ENCODE data around the gene PLEKHA1.
A peak's percentile ranks its signal among the peaks of the same experiment; 100 is the strongest.

The PLEKHA1 gene

GRCh38 chr10:122424059-122424458 lies 49.6 kb downstream of the PLEKHA1 start:
- no peak overlapping the region for H3K9ac ChIP-seq (ENCODE audit: low read depth, low read length)
- H3K4me2 ChIP-seq (ENCODE audit: insufficient read depth, low read length), result no peak overlapping the region
- H4K20me1 ChIP-seq (ENCODE audit: insufficient read depth, low read length), result no peaks in the 10 kb centered on the region; the same call in 1 of the 2 replicates
- H3K27me3 ChIP-seq (ENCODE audit: insufficient read depth, low read length, poor library complexity), result no peaks in the 10 kb centered on the region
- H3K27ac ChIP-seq (ENCODE audit: low read length), result no peak overlapping the region
- no peaks in the 10 kb centered on the region for H3K4me1 ChIP-seq (ENCODE audit: insufficient read depth, low read length)
- no peak overlapping the region for H3K4me3 ChIP-seq (ENCODE audit: low read depth in 1 of 2, low read length in 2 of 2)
- H3K9me3 ChIP-seq (ENCODE audit: insufficient read depth, low read length, severe bottlenecking), result no peaks in the 10 kb centered on the region
- H2AFZ ChIP-seq (ENCODE audit: low read depth, low read length), result no peak overlapping the region
- no peaks in the 10 kb centered on the region for H3K79me2 ChIP-seq (ENCODE audit: insufficient read depth, low read length)
- no peak for DNase-seq
- ATAC-seq (ENCODE audit: insufficient read depth, low read depth), result no peak
- no peak for TF ChIP-seq EZH2 (IDR thresholded peaks at IDR 0.05; ENCODE audit: borderline replicate concordance, low read depth, low read length, severe bottlenecking)
- peaks cover 29% of the 10 kb centered on the region for H3K36me3 ChIP-seq (ENCODE audit: insufficient read depth, low read length)

GRCh38 chr10:122426829-122427228 lies 52.3 kb downstream of the PLEKHA1 start:
- no peaks in the 10 kb centered on the region for H3K79me2 ChIP-seq (ENCODE audit: insufficient read depth, low read length)
- ATAC-seq (ENCODE audit: insufficient read depth, low read depth) (no peak), DNase-seq (no peak)
- TF ChIP-seq CTCF (IDR thresholded peaks at IDR 0.05; ENCODE audit: borderline replicate concordance, extremely low read depth, low read length, poor library complexity, severe bottlenecking) (no peak), EZH2 (IDR thresholded peaks at IDR 0.05; ENCODE audit: borderline replicate concordance, low read depth, low read length, severe bottlenecking) (no peak)
- no peak overlapping the region for H2AFZ ChIP-seq (ENCODE audit: low read depth, low read length)
- no peaks in the 10 kb centered on the region for H3K9me3 ChIP-seq (ENCODE audit: insufficient read depth, low read length, severe bottlenecking)
- H3K27me3 ChIP-seq (ENCODE audit: insufficient read depth, low read length, poor library complexity), result no peaks in the 10 kb centered on the region
- H4K20me1 ChIP-seq (ENCODE audit: insufficient read depth, low read length), result no peaks in the 10 kb centered on the region; the same call in 1 of the 2 replicates
- H3K27ac ChIP-seq (ENCODE audit: low read length), result no peak overlapping the region
- no peak overlapping the region for H3K9ac ChIP-seq (ENCODE audit: low read depth, low read length)
- H3K4me3 ChIP-seq (ENCODE audit: low read depth in 1 of 2, low read length in 2 of 2), result no peak overlapping the region
- H3K4me2 ChIP-seq (ENCODE audit: insufficient read depth, low read length), result no peak overlapping the region
- H3K4me1 ChIP-seq (ENCODE audit: insufficient read depth, low read length), result no peaks in the 10 kb centered on the region
- peaks cover 26% of the 10 kb centered on the region for H3K36me3 ChIP-seq (ENCODE audit: insufficient read depth, low read length)

GRCh38 chr10:122427280-122427679 lies 52.8 kb downstream of the PLEKHA1 start:
- Histone ChIP-seq H3K27me3 (ENCODE audit: insufficient read depth, low read length, poor library complexity) (no peaks in the 10 kb centered on the region), H3K9ac (ENCODE audit: low read depth, low read length) (no peak overlapping the region), H3K4me1 (ENCODE audit: insufficient read depth, low read length) (no peaks in the 10 kb centered on the region), H3K36me3 (ENCODE audit: insufficient read depth, low read length) (peaks cover 26% of the 10 kb centered on the region), H4K20me1 (ENCODE audit: insufficient read depth, low read length) (no peaks in the 10 kb centered on the region; the same call in 1 of the 2 replicates), H2AFZ (ENCODE audit: low read depth, low read length) (no peak overlapping the region), H3K27ac (ENCODE audit: low read length) (no peak overlapping the region), H3K4me3 (ENCODE audit: low read depth in 1 of 2, low read length in 2 of 2) (no peak overlapping the region), H3K9me3 (ENCODE audit: insufficient read depth, low read length, severe bottlenecking) (no peaks in the 10 kb centered on the region), H3K79me2 (ENCODE audit: insufficient read depth, low read length) (no peaks in the 10 kb centered on the region), H3K4me2 (ENCODE audit: insufficient read depth, low read length) (no peak overlapping the region)
- DNase-seq, result no peak
- no peak for ATAC-seq (ENCODE audit: insufficient read depth, low read depth)
- no peak for TF ChIP-seq EZH2 (IDR thresholded peaks at IDR 0.05; ENCODE audit: borderline replicate concordance, low read depth, low read length, severe bottlenecking)
- TF ChIP-seq CTCF (IDR thresholded peaks at IDR 0.05; ENCODE audit: borderline replicate concordance, extremely low read depth, low read length, poor library complexity, severe bottlenecking), result no peak

GRCh38 chr10:122435212-122435827 lies 60.8 kb downstream of the PLEKHA1 start:
- DNase-seq (no peak), ATAC-seq (ENCODE audit: insufficient read depth, low read depth) (peak; percentile 57; the same call in 1 of the 3 replicates)
- Histone ChIP-seq H3K9ac (ENCODE audit: low read depth, low read length) (no peak overlapping the region), H3K9me3 (ENCODE audit: insufficient read depth, low read length, severe bottlenecking) (no peaks in the 10 kb centered on the region), H3K27ac (ENCODE audit: low read length) (no peak overlapping the region), H3K79me2 (ENCODE audit: insufficient read depth, low read length) (no peaks in the 10 kb centered on the region), H4K20me1 (ENCODE audit: insufficient read depth, low read length) (no peaks in the 10 kb centered on the region), H3K4me2 (ENCODE audit: insufficient read depth, low read length) (no peak overlapping the region), H3K4me3 (ENCODE audit: low read depth in 1 of 2, low read length in 2 of 2) (no peak overlapping the region), H3K4me1 (ENCODE audit: insufficient read depth, low read length) (no peaks in the 10 kb centered on the region), H2AFZ (ENCODE audit: low read depth, low read length) (no peak overlapping the region), H3K27me3 (ENCODE audit: insufficient read depth, low read length, poor library complexity) (no peaks in the 10 kb centered on the region), H3K36me3 (ENCODE audit: insufficient read depth, low read length) (peaks cover 6% of the 10 kb centered on the region; the same call in 1 of the 2 replicates)
- TF ChIP-seq EZH2 (IDR thresholded peaks at IDR 0.05; ENCODE audit: borderline replicate concordance, low read depth, low read length, severe bottlenecking) (no peak), CTCF (IDR thresholded peaks at IDR 0.05; ENCODE audit: borderline replicate concordance, extremely low read depth, low read length, poor library complexity, severe bottlenecking) (peak; percentile 76)

All from DND-41 (cell line).